Liver (tissue), 9 donors: ENCODE measurements around the gene EPB41L3. TPM values are rescaled to one million over a fixed set of nuclear protein-coding genes. Genes with fewer than 3 reads are reported as not detected.
"Not testable (repeated sequence)": the region's sequence is repeated elsewhere in the genome, so short reads cannot be mapped to it uniquely, and the experiment has no call there.

Experiments
- DNase-seq: peaks from one replicate; pipeline ENCODE4 v3.0.0-alpha.2; 2017; ENCODE audit warnings: low spot score
- H3K27ac ChIP-seq, 2 donors: one replicate each; pipeline ENCODE4 v1.7.0; 2013; ENCODE audit warnings: inconsistent platforms in 2 of 2, low read length in 2 of 2, control low read depth in 1 of 2, low read depth in 1 of 2, mild to moderate bottlenecking in 1 of 2
- H3K27me3 ChIP-seq, 4 donors: one replicate each; pipeline versions ENCODE4 v1.6.1 to v1.7.0; 2013; ENCODE audit warnings: low read length in 3 of 4, inconsistent platforms in 1 of 4, mild to moderate bottlenecking in 1 of 4, moderate library complexity in 1 of 4; ENCODE audit not compliant: control insufficient read depth in 4 of 4, insufficient read depth in 4 of 4
- H3K36me3 ChIP-seq, 4 donors: one replicate each; pipeline versions ENCODE4 v1.6.1 to v1.7.0; 2013; ENCODE audit warnings: low read length in 3 of 4, mild to moderate bottlenecking in 3 of 4, low read depth in 1 of 4, moderate library complexity in 1 of 4; ENCODE audit not compliant: control insufficient read depth in 4 of 4, insufficient read depth in 3 of 4
- H3K4me1 ChIP-seq, 4 donors: one replicate each; pipeline versions ENCODE4 v1.6.1 to v1.7.0; 2013; ENCODE audit warnings: low read length in 3 of 4, mild to moderate bottlenecking in 3 of 4, moderate library complexity in 1 of 4; ENCODE audit not compliant: control insufficient read depth in 4 of 4, insufficient read depth in 4 of 4
- H3K4me3 ChIP-seq, 3 donors: one replicate each; pipeline versions ENCODE4 v1.6.1 to v1.7.0; 2013; ENCODE audit warnings: low read length in 3 of 3, control low read depth in 1 of 3, low read depth in 1 of 3, mild to moderate bottlenecking in 1 of 3
- H3K9ac ChIP-seq, 2 donors: one replicate each; pipeline ENCODE4 v1.7.0; 2013; ENCODE audit warnings: low read length in 2 of 2, mild to moderate bottlenecking in 2 of 2, moderate library complexity in 2 of 2, control low read depth in 1 of 2, low read depth in 1 of 2
- H3K9me3 ChIP-seq, 4 donors: one replicate each; pipeline versions ENCODE4 v1.6.1 to v1.7.0; 2013; ENCODE audit warnings: low read length in 3 of 4; ENCODE audit not compliant: control insufficient read depth in 4 of 4
- CTCF ChIP-seq: fragments of 150-350 bp; IDR thresholded peaks from 2 replicates; pipeline ENCODE4 v1.5.1; 2017; ENCODE audit warnings: improper control_type of control experiment, low read depth, low read length; ENCODE audit not compliant: missing input control
- EGR1 ChIP-seq, 2 donors: IDR thresholded peaks; 2 replicates each; pipeline ENCODE4 v1.6.1; 2016 to 2018; ENCODE audit warnings: antibody characterized with exemption in 2 of 2, low read depth in 2 of 2
- FOXA1 ChIP-seq: IDR thresholded peaks from 2 replicates; pipeline ENCODE4 v1.6.1; 2016; ENCODE audit warnings: antibody characterized with exemption
- FOXA2 ChIP-seq: IDR thresholded peaks from 2 replicates; pipeline ENCODE4 v1.6.1; 2016; ENCODE audit warnings: antibody characterized with exemption
- GABPA ChIP-seq, 2 donors: IDR thresholded peaks in 1 of 2; conservative IDR thresholded peaks in 1 of 2; 2 replicates each; pipeline ENCODE4 v1.6.1; 2016; ENCODE audit warnings: antibody characterized with exemption in 2 of 2, mild to moderate bottlenecking in 1 of 2, moderate library complexity in 1 of 2
- HNF4A ChIP-seq, 2 donors: conservative IDR thresholded peaks; 2 replicates each; pipeline ENCODE4 v1.6.1; 2016; ENCODE audit warnings: antibody characterized with exemption in 2 of 2, mild to moderate bottlenecking in 2 of 2
- MAX ChIP-seq: IDR thresholded peaks from 2 replicates; pipeline ENCODE4 v1.6.1; 2016; ENCODE audit warnings: antibody characterized with exemption
- NR2F2 ChIP-seq: IDR thresholded peaks from 2 replicates; pipeline ENCODE4 v1.6.1; 2016; ENCODE audit warnings: antibody characterized with exemption
- RAD21 ChIP-seq, 2 donors: IDR thresholded peaks; 2 replicates each; pipeline ENCODE4 v1.6.1; 2016; ENCODE audit warnings: antibody characterized with exemption in 2 of 2, mild to moderate bottlenecking in 2 of 2
- RXRA ChIP-seq, 2 donors: IDR thresholded peaks; 2 replicates each; pipeline ENCODE4 v1.6.1; 2017 to 2018; ENCODE audit warnings: antibody characterized with exemption in 2 of 2, mild to moderate bottlenecking in 1 of 2
- SP1 ChIP-seq: IDR thresholded peaks from 2 replicates; pipeline ENCODE4 v1.6.1; 2018; ENCODE audit warnings: antibody characterized with exemption, mild to moderate bottlenecking
- TAF1 ChIP-seq: conservative IDR thresholded peaks from 2 replicates; pipeline ENCODE4 v1.6.1; 2016; ENCODE audit warnings: antibody characterized with exemption, mild to moderate bottlenecking
- YY1 ChIP-seq: IDR thresholded peaks from 2 replicates; pipeline ENCODE4 v1.6.1; 2016; ENCODE audit warnings: antibody characterized with exemption, mild to moderate bottlenecking
- ZBTB33 ChIP-seq: IDR thresholded peaks from 2 replicates; pipeline ENCODE4 v1.6.1; 2016; ENCODE audit warnings: antibody characterized with exemption
- WGBS: extraction: QIAGEN DNeasy Blood & Tissue Kit; methylation state at CpG from one replicate; pipeline ENCODE4 v1.1.7; 2013; 5-methylcytosine and 5-hydroxymethylcytosine counted together
- polyA plus RNA-seq, 2 donors: library from polyadenylated mRNA; stranded (reverse) in 1 of 2; unstranded in 1 of 2; fragments of 200-250 nt in 1 of 2; fragments of >200 nt in 1 of 2; fragmentation: Nextera tagmentation in 1 of 2; extraction: Ambion mirVana in 1 of 2; gene quantifications; one replicate each; pipeline versions ENCODE4 v1.2.1 to v1.2.3, GENCODE V29; 2013 to 2015
- total RNA-seq, 2 donors: library from RNA; depleted of rRNA; stranded (reverse); fragments of >200 nt; gene quantifications; one replicate each; pipeline ENCODE4 v1.2.3, GENCODE V29; 2014
- TF ChIP-seq, protein P1 (sequence below): IDR thresholded peaks from 2 replicates; pipeline ENCODE4 v1.6.1; 2016; ENCODE audit warnings: antibody characterized with exemption, mild to moderate bottlenecking
- donor health status: healthy.
- donor health status: healthy.
- donor health status: healthy.
- donor health status: healthy.
- donor health status: healthy.

Gene EPB41L3
- total and polyA plus RNA-seq, 4 donors, result 1.4 to 14.5 (median 5.1) TPM

- H3K36me3 ChIP-seq, result no peaks in the 10 kb centered on the region
- H3K9me3 ChIP-seq, result no peaks in the 10 kb centered on the region
- TF ChIP-seq SP1 (no peak), RAD21 (IDR thresholded peaks at IDR 0.05) (no peak), GABPA (IDR thresholded peaks at IDR 0.05 in 1 of 2, conservative IDR thresholded peaks at IDR 0.05 in 1 of 2) (no peak), CTCF (no peak), HNF4A (conservative IDR thresholded peaks at IDR 0.05) (no peak), TAF1 (no peak), RXRA (IDR thresholded peaks at IDR 0.05) (no peak), ZBTB33 (no peak), YY1 (no peak), FOXA1 (no peak), MAX (no peak), NR2F2 (no peak), EGR1 (IDR thresholded peaks at IDR 0.05; ENCODE audit: low read depth in 2 of 2) (no peak), FOXA2 (no peak)
- TF ChIP-seq, protein P1, sequence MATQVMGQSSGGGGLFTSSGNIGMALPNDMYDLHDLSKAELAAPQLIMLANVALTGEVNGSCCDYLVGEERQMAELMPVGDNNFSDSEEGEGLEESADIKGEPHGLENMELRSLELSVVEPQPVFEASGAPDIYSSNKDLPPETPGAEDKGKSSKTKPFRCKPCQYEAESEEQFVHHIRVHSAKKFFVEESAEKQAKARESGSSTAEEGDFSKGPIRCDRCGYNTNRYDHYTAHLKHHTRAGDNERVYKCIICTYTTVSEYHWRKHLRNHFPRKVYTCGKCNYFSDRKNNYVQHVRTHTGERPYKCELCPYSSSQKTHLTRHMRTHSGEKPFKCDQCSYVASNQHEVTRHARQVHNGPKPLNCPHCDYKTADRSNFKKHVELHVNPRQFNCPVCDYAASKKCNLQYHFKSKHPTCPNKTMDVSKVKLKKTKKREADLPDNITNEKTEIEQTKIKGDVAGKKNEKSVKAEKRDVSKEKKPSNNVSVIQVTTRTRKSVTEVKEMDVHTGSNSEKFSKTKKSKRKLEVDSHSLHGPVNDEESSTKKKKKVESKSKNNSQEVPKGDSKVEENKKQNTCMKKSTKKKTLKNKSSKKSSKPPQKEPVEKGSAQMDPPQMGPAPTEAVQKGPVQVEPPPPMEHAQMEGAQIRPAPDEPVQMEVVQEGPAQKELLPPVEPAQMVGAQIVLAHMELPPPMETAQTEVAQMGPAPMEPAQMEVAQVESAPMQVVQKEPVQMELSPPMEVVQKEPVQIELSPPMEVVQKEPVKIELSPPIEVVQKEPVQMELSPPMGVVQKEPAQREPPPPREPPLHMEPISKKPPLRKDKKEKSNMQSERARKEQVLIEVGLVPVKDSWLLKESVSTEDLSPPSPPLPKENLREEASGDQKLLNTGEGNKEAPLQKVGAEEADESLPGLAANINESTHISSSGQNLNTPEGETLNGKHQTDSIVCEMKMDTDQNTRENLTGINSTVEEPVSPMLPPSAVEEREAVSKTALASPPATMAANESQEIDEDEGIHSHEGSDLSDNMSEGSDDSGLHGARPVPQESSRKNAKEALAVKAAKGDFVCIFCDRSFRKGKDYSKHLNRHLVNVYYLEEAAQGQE, result no peak
- H3K4me3 ChIP-seq, result no peak overlapping the region
- no peak for DNase-seq
- no peaks in the 10 kb centered on the region for H3K4me1 ChIP-seq
- no peaks in the 10 kb centered on the region for H3K27me3 ChIP-seq
- H3K9ac ChIP-seq, result no peak overlapping the region
- 79% methylated on average over 2 of the region's 2 CpGs for WGBS
- H3K27ac ChIP-seq, result no peak overlapping the region
Observed at GRCh38 chr18:5571666-5572065, 27.9 kb upstream of the EPB41L3 start.

GRCh38 chr18:5570613-5571012 is 26.8 kb upstream of the EPB41L3 start:
- H3K27ac ChIP-seq, H3K27me3 ChIP-seq, H3K9me3 ChIP-seq, H3K4me3 ChIP-seq, H3K36me3 ChIP-seq, H3K9ac ChIP-seq, H3K4me1 ChIP-seq, DNase-seq: not testable (repeated sequence)
- 39% methylated on average over 2 of the region's 2 CpGs for WGBS
